Stomach (tissue), 4 donors: Measurements from ENCODE around the gene RUNX1.

Source experiments
- POLR2A ChIP-seq, 4 donors: fragments of 450-650 bp; IDR thresholded peaks; one replicate each; pipeline ENCODE4 v1.6.1; 2016; ENCODE audit warnings: antibody characterized with exemption in 4 of 4, control low read depth in 2 of 4, mild to moderate bottlenecking in 1 of 4, moderate library complexity in 1 of 4
- POLR2AphosphoS5 ChIP-seq, 3 donors: sonication (generic); formaldehyde crosslinking; IDR thresholded peaks; one replicate each; pipeline ENCODE4 v1.6.1; 2016; ENCODE audit warnings: antibody characterized with exemption in 3 of 3
- TF ChIP-seq, protein P1 (sequence below), 7 experiments: fragments of 450-650 bp in 4 of 7; fragments of 200-600 bp in 3 of 7; sonication (generic) in 3 of 7; IDR thresholded peaks; one replicate each; pipeline ENCODE4 v1.5.1; 2016 to 2019; ENCODE audit warnings: antibody characterized with exemption in 7 of 7, control low read depth in 2 of 7, mild to moderate bottlenecking in 1 of 7

DNA sequence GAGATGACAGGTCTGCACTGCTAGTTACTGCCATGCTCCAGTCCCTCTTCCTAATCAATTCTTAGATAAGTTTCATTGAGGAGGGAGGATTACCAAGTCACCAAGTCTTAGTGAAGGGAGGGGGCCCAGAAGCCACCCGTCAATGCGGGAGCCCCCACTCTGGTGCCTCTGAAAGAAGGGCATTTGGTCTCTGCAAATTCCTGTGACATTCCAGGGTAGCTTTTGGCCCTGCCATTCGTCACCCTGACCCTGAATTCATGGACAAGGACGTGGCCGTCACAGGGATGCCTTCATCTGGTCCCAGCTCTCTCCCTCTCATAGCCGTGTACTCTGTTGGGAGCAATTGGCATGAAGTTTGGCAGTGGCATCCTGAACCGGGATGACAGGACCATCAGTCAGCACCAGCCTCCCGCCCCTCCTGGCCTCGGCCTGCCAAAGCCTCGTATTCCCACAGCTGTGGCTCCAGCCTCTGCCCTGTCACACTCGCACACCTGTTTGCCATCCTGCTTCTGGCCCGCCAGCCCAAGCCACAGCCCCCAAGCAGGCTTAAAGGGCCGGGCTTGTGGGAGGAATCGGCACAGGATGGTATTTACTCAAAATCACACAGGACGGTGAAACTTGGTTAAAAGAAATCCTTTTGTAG lies 229.6 kb downstream of the RUNX1 start:
- no peak for TF ChIP-seq POLR2AphosphoS5 (IDR thresholded peaks at IDR 0.05)
- TF ChIP-seq, protein P1, sequence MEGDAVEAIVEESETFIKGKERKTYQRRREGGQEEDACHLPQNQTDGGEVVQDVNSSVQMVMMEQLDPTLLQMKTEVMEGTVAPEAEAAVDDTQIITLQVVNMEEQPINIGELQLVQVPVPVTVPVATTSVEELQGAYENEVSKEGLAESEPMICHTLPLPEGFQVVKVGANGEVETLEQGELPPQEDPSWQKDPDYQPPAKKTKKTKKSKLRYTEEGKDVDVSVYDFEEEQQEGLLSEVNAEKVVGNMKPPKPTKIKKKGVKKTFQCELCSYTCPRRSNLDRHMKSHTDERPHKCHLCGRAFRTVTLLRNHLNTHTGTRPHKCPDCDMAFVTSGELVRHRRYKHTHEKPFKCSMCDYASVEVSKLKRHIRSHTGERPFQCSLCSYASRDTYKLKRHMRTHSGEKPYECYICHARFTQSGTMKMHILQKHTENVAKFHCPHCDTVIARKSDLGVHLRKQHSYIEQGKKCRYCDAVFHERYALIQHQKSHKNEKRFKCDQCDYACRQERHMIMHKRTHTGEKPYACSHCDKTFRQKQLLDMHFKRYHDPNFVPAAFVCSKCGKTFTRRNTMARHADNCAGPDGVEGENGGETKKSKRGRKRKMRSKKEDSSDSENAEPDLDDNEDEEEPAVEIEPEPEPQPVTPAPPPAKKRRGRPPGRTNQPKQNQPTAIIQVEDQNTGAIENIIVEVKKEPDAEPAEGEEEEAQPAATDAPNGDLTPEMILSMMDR (IDR thresholded peaks at IDR 0.05): no peak
- TF ChIP-seq POLR2A (IDR thresholded peaks at IDR 0.05): no peak
